UCSD-AML1 (cell line): ENCODE measurements around the gene USP43.
A peak's percentile ranks its signal among the peaks of the same experiment; 100 is the strongest.
"Not testable (repeated sequence)": the region's sequence is repeated elsewhere in the genome, so short reads cannot be mapped to it uniquely, and the experiment has no call there.

Experiments used
- DNase-seq: peaks from one replicate; lab custom pipeline; 2025; ENCODE audit not compliant: unreplicated experiment; lab: John Stamatoyannopoulos, UW

Gene USP43, protein sequence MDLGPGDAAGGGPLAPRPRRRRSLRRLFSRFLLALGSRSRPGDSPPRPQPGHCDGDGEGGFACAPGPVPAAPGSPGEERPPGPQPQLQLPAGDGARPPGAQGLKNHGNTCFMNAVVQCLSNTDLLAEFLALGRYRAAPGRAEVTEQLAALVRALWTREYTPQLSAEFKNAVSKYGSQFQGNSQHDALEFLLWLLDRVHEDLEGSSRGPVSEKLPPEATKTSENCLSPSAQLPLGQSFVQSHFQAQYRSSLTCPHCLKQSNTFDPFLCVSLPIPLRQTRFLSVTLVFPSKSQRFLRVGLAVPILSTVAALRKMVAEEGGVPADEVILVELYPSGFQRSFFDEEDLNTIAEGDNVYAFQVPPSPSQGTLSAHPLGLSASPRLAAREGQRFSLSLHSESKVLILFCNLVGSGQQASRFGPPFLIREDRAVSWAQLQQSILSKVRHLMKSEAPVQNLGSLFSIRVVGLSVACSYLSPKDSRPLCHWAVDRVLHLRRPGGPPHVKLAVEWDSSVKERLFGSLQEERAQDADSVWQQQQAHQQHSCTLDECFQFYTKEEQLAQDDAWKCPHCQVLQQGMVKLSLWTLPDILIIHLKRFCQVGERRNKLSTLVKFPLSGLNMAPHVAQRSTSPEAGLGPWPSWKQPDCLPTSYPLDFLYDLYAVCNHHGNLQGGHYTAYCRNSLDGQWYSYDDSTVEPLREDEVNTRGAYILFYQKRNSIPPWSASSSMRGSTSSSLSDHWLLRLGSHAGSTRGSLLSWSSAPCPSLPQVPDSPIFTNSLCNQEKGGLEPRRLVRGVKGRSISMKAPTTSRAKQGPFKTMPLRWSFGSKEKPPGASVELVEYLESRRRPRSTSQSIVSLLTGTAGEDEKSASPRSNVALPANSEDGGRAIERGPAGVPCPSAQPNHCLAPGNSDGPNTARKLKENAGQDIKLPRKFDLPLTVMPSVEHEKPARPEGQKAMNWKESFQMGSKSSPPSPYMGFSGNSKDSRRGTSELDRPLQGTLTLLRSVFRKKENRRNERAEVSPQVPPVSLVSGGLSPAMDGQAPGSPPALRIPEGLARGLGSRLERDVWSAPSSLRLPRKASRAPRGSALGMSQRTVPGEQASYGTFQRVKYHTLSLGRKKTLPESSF

DNA sequence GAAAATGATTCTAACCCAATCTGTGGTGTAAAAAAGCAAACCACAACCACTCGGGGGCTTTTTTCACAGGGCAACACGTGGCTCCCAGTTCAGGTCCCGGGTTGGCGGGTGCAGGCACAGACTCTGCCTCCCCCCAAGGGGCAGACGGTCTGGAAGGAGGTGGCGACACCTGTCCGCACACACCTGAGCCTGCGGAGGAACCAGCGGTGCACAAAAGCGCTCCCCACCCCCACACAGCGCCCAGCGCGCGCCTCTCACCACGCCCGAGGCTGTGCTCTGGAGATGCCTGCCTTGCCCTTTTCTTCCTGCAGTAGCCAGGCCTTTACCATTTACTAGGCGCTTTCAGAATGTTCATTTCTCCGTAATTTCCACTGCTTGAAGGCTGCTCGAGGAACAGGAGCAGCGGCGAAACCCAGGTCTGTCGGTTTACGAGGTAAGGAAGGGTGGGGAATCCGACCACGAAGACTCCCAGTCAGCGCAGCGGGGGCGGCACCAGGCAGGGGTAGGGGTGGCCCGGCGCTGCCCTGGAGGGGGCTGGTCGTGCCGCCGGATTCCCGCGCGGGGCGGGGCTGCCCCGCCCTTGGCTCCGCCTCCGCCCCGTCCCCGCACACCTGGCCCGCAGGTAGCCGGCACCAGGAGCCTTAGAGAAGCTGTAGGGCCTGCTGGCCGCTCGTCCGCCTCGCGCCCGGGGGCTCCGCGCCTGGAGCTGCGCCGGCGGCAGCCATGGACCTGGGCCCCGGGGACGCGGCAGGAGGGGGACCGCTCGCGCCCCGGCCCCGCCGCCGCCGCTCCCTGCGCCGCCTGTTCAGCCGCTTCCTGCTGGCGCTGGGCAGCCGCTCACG lies at the start of gene USP43:
USP43 (plus strand) TSS at position 608 of the 842 bp plus-strand sequence; CDS start at position 724, 116 bp downstream.
- DNase-seq, result peak; percentile 64

DNA sequence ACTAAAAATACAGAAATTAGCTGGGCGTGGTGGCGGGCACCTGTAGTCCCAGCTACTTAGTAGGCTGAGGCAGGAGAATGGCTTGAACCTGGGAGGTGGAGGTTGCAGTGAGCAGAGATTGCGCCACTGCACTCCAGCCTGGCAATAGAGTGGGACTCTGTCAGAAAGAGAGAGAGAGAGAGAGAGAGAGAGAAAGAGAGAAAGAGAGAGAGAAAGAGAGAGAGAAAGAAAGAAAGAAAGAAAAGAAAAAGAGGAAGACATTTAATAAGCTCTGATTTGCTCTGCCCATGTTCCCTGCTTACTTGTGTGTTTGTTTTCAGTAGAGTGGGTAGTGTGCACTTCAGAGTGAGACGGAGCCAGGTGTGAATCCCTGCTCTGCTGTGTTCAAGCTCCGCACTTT lies 47.7 kb upstream of the USP43 start:
- not testable (repeated sequence) for DNase-seq

DNA sequence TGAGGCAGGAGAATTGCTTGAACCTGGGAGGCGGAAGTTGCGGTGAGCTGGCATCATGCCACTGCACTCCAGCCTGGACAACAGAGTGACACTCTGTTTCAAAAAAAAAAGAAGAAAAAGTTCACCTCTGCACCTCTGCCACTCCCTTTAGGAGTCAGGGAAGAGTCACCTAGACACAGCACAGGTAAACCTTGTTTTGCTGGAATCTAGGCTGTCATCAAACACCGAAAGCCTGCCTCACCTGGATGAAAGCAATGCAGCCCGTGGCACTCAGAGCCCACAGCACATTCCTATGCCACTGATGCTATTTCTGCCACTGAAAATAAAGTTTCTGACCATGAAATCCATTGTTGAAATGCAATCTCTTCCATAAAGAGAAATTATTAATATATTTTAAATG lies 46.7 kb upstream of the USP43 start:
- DNase-seq, result no peak

DNA sequence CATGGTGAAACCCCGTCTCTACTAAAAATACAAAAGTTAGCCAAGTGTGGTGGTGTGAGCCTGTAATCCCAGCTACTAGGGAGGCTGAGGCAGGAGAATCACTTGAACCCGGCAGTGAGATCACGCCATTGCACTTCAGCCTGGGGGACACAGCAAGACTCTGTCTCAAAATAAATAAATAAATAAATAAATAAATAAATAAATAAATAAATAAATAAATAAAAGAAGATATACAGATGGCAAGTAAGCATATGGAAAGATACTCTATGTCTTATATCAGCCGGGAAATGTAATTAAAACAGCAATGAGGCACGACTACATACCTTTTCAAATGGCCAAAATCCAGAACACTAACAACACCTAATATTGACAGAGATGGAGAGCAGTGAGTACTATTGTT lies 40.7 kb upstream of the USP43 start:
- not testable (repeated sequence) for DNase-seq

DNA sequence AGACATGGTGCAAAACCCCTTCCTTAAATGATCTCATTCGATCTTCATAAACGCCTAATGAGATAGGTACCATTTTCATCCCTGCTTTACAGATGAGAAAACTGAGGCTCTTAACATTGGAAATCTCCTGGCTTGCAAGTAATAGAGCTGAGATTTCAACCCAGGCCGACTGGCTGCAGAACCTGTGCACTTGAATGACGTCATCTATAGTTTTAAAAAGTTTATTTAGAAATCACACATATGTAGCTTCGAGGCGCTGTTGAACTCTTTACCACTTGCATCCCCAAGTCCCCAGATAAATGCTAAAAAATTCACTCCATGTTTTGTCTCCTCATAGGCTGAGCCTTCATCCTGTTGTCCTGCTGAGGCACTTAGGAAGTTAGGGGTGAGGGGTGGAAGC lies 38.9 kb upstream of the USP43 start:
- no peak for DNase-seq

DNA sequence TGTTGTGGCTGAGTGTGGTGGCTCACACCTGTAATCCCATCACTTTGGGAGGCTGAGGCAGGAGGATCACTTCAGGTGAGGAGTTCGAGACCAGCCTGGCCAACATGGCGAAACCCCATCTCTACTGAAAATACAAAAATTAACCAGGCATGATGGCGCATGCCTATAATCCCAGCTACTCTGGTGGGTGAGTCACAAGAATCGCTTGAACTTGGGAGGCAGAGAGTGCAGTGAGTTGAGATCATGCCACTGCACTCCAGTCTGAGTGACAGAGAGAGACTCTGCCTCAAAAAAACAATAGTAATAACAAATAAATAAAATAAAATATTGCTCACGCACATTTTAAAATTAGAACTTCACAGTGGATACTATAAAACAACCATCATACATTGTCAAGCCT lies 38.3 kb upstream of the USP43 start:
- not testable (repeated sequence) for DNase-seq

DNA sequence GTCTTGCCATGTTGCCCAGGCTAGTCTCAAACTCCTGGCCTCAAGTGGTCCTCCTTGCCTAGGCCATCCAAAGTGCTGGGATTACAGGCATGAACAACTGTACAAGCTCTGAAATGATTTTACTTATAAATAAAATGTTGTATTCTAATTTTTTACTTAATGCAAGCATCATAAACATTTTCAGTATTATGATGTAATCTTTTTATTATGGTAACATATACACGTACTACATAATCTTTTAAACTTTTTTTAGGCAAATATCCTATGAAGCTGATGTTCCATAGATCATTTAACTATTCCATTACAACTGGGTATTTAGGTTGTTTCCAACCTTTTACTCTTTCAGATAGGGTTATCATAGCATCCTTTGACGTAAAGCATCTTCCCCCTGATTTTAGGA lies 33.8 kb upstream of the USP43 start:
- DNase-seq, result no peak

DNA sequence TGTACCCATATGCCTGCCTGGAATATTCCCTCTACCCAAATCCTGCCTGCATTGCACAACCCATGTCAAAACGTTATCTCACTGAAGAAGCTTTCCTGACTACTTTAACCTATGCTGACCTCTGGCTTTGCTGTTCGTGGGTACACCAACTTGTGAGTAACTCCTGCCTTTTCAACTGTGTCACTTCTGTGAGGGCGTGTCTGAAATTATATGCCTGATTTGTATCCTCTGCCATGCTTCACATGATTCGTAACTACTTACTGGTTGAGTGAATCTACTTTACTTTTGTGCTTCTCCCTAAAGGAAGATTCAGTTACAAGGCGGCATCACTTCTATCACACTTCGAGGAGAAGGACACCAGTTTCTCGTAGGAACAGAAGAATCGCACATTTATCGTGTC lies 33.3 kb upstream of the USP43 start:
- DNase-seq, result no peak

DNA sequence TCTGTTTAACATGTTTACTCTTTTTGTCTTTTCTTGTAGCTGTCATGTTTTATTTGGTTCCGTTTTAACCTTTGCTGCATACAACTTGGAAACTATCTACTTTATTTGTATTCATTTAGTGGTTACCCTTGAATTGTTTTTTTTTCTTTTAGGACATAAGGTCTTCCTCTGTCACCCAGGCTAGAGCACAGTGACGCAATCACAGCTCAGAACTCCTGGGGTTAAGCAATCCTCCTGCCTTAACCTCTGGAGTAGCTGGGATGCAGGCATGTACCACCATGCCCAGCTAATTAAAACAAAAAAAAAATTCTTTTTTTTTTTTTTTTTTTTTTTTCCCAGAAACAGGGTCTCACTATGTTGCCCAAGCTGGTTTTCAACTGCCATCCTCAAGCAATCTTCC lies 29.8 kb upstream of the USP43 start:
- no peak for DNase-seq

DNA sequence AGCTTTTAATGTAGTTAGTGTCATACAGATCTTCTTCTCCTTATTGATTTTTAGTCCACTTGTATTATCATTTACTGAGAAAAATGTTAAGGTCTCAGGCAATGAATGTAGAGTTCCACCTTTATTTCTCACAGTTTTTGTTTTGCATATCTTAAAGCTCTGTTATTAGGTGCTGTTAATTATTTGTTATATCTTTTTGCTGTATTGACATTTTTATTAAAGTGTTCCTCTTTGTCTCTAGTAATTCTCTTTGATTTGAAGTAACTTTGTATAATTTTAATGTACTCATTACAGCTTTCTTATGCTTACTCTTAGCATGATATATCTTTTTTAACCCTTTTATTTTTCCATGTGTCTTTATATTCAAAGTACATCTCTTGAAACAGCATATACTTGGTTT lies 22.4 kb upstream of the USP43 start:
- DNase-seq, result no peak

DNA sequence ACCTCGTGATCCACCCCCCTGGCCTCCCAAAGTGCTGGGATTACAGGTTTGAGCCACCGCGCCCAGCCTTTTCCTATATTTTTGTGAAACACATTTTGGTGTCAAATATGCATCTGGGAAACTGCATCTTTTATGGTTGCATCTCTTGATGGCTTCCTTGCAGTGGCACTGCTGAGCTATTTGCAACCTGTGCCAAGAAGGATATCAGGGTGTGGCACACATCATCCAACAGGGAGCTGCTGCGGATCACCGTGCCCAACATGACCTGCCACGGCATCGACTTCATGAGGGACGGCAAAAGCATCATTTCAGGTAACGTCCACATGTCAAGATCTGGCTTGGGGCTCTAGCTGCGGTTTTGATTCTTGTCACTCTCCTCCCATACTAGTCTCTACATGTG lies 16.8 kb upstream of the USP43 start:
- no peak for DNase-seq

DNA sequence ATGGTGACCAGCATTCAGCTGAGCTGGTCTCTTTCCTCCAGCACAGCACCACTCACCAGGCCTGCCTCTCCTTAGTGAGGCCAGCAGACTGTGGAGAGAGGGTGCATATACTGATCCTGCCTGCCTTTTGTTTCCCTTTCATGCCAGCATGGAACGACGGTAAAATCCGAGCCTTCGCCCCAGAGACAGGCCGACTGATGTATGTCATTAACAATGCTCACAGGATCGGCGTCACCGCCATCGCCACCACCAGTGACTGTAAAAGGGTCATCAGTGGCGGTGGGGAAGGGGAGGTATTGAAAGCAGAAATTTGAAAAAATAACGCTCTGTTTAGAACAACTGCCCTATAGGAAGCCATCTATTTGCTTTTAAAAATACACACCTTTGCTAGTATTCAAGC lies 12.6 kb upstream of the USP43 start:
- DNase-seq, result no peak

DNA sequence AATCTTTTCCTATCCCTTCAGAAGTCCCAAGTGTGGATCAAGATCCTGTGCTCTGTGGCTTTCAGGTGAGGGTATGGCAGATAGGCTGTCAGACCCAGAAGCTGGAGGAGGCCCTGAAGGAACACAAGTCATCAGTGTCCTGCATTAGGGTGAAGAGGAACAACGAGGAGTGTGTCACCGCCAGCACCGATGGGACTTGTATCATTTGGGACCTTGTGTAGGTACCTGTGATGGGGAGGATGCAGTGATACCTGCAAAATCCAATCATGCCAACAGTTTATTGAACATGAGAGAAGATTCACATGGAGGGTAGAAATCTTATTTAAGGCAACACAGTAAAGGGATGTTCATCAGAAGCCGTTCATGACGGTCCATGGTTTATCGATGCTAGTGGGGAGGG lies 10.0 kb upstream of the USP43 start:
- no peak for DNase-seq

DNA sequence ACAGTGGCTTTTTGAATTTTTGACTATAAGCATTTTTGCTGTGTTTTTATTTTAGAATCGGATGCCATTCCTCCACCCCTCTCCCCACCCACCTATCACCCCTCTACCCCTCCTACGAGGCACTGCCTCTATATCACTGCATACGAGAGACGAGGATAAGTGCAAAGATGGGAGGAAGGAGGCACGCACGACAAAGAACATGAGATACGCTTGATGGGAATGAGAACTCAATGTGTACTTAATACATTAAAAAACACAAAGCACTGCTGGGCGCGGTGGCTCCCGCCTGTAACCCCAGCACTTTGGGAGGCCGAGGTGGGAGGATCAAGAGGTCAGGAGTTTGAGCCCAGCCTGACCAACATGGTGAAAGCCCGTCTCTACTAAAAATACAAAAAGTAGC lies 8.8 kb upstream of the USP43 start:
- no peak for DNase-seq

DNA sequence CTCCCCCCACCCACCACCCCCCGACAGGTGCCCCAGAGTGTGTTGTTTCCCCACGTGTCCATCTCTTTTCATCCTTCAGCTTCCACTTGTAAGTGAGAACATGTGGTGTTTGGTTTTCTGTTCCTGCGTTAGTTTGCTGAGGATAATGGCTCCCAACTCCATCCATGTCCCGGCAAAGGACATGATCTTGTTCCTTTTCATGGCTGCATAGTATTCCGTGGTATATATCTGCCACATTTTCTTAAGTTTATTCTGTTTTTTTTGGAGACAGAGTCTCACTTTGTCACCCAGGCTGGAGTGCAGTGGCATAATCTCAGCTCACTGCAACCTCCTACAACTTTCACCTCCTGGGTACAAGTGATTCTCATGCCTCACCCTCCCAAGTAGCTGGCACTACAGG lies 4.9 kb upstream of the USP43 start:
- not testable (repeated sequence) for DNase-seq

DNA sequence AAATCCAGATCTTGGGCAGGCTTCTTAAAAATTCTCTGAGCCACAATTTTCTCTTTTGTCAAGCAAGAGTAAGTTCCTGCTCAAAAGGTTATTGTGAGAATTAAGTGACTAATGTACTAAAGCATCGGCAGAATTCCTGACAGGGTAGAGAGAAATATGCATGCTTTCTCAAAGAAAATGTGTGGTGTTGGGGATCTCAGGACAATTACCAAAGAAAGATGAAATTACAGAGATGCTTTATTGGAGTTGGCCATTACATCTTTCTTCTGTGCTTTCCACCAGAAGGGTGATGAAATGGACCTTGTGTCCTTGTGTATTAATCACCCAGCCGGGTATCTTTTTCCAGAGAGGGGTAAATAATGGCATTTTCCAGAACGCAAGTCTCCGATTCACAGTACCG lies 1.7 kb upstream of the USP43 start:
- no peak for DNase-seq

DNA sequence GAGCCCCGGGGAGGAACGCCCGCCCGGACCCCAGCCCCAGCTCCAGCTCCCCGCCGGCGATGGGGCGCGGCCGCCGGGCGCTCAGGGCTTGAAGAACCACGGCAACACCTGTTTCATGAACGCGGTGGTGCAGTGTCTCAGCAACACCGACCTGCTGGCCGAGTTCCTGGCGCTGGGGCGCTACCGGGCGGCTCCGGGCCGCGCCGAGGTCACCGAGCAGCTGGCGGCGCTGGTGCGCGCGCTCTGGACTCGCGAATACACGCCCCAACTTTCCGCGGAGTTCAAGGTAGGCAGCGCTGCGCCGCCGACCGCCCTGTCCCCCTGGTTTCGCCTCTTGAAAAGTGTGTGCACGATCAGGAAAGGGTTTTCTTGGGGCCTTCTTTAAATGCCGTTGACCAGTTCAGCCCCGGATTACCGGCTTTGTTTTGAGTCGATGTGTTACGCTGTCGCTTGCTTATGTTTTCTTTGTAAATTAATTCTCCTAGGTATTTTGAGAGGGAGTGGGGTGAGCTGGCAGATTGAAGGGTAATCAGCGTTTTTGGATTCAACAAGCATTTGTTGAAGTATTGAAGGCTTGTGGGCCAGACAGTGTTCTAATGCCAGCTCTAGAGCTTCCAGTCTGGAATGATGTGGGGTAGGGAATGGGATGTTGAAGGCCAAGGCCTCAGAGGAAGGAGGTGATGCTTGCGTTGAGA lies 681 bp downstream of the USP43 start:
- DNase-seq, result peak; percentile 45

DNA sequence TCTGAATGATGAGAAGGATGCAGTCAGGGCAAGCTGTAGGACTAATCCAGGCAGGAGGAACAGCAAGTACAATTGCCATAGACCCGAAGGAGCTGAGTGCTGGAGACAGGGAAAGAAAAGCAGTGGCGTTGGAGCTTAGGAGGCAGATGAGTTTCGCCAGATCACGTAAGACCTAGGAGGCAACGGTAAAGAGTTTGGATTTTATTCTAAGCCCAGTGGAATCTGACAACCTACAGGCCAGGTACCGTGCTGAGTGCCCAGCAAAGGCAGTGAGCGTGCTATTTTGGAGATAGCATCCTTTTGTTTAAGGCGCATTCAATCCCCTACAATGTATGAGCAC lies 1.2 kb downstream of the USP43 start:
- no peak for DNase-seq

DNA sequence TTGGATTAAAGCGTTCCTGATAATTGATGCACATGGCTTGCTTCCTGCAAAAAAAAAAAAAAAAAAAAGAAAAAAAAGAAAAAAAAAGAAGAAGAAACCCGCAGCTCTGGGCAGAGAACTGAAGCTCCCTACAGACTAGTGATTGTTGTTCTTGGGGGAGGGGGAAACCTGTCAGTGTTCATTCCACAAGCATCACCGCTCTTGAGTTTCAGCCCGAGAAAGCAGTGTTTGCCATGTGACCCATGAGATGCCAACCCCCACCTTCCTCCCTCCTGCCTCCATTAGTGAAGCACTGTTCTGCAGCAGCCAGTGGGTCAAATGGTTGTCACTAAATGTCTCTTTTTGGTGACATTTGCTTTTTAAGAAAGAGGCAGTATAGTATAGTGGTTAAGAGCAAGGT lies 1.7 kb downstream of the USP43 start:
- DNase-seq, result no peak

DNA sequence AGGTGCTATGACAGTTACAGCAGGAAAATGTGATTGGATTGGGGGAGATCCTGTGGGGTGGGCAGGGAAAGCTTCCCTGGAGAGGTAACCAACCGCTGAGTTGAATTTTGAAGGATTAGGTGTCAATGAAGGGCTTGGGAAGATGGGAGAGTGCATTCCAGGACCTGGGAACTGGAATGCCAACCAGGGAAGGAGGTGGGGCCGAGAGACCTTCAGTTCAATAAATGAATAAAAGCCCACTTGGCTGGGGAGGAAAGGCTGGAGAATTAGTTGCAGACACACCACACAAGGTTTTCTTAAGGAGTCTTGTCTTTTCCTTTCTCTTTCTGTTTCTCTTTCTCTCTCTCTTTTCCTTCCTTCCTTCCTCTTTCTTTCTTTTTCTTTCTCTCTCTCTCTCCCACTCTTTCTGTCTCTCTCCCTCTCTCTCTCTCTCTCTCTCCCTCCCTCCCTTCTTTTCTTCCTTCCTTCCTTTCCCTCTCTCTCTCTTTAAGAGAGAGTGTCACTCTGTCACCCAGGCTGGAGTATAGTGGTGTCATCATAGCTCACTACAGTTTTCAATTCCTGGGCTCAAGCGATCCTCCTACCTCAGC lies 3.3 kb downstream of the USP43 start:
- no peak for DNase-seq
